ENCODE results near the gene GPR152.

The GPR152 gene

DNA sequence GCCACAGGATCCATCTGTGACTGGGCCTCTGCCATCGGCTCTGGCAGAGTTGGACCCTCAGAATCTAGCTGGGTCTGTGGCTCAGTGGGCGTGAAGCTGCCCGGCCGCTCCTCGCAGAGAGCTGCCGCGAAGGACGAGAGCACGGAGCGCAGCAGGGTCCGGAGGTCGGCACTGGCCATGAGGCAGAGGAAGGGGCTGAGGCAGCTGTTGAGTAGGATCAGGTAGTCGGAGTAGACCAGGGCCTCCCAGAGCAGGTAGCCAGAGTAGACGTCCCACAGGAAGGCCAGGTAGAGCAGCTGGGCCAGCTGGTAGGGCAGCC lies 912 bp downstream of the GPR152 start:
- peak overlapping the region; percentile 86 for H2AK5ac ChIP-seq (ENCODE audit: low read depth, low read length)
- no peaks in the 10 kb centered on the region for H3K27me3 ChIP-seq (ENCODE audit: control insufficient read depth in 3 of 3, insufficient read depth in 3 of 3, low read depth in 1 of 3, low read length in 3 of 3)
- no peak overlapping the region for H3K14ac ChIP-seq (ENCODE audit: low read length)
- H3K4ac ChIP-seq (ENCODE audit: low read length), result no peak overlapping the region
- no peak overlapping the region for H2BK12ac ChIP-seq (ENCODE audit: low read length)
- no peak overlapping the region for H2BK5ac ChIP-seq (ENCODE audit: low read length)
- H4K8ac ChIP-seq (ENCODE audit: low read depth, low read length), result no peak overlapping the region
- peak overlapping the region; percentile 69 for H2AFZ ChIP-seq (ENCODE audit: low read length)
- no peak overlapping the region for H3K27ac ChIP-seq (replicated peaks; ENCODE audit: low read length)
- H3K4me3 ChIP-seq (ENCODE audit: low read length in 2 of 2), result no peak overlapping the region
- no peaks in the 10 kb centered on the region for H3K79me1 ChIP-seq (ENCODE audit: low read depth, low read length)
- H3K18ac ChIP-seq (ENCODE audit: low read length), result no peak overlapping the region
- H2BK120ac ChIP-seq (ENCODE audit: low read depth, low read length), result no peak overlapping the region
- no peak for DNase-seq (ENCODE audit: low spot score)
- H3K4me1 ChIP-seq (ENCODE audit: control insufficient read depth in 2 of 2, insufficient read depth in 1 of 2, low read depth in 1 of 2, low read length in 2 of 2), result peaks cover 5 to 15% of the 10 kb centered on the region in 2 donors
- H3K4me2 ChIP-seq (ENCODE audit: insufficient read depth, low read length, poor library complexity, severe bottlenecking), result no peak overlapping the region
- H2BK15ac ChIP-seq (ENCODE audit: low read length), result peak overlapping the region; percentile 72
- H3K36me3 ChIP-seq (replicated peaks in 1 of 2; ENCODE audit: control insufficient read depth in 2 of 2, insufficient read depth in 2 of 2, low read length in 2 of 2), result no peaks in the 10 kb centered on the region
- no peak overlapping the region for H3K9ac ChIP-seq (ENCODE audit: low read depth, low read length, poor library complexity)
- peak overlapping the region; percentile 52 for H3K23ac ChIP-seq (ENCODE audit: low read depth, low read length, poor library complexity)
- H4K91ac ChIP-seq (ENCODE audit: low read depth, low read length, poor library complexity), result no peak overlapping the region
- H3K9me3 ChIP-seq (replicated peaks in 1 of 2; ENCODE audit: control insufficient read depth in 2 of 2, insufficient read depth in 1 of 2, low read depth in 1 of 2, low read length in 2 of 2), result no peaks in the 10 kb centered on the region
- WGBS, 2 donors (ENCODE audit: extremely low coverage in 2 of 2, insufficient read length in 2 of 2, insufficient replicate concordance in 1 of 2), result no CpG with 5 or more reads among the region's 14 CpGs

DNA sequence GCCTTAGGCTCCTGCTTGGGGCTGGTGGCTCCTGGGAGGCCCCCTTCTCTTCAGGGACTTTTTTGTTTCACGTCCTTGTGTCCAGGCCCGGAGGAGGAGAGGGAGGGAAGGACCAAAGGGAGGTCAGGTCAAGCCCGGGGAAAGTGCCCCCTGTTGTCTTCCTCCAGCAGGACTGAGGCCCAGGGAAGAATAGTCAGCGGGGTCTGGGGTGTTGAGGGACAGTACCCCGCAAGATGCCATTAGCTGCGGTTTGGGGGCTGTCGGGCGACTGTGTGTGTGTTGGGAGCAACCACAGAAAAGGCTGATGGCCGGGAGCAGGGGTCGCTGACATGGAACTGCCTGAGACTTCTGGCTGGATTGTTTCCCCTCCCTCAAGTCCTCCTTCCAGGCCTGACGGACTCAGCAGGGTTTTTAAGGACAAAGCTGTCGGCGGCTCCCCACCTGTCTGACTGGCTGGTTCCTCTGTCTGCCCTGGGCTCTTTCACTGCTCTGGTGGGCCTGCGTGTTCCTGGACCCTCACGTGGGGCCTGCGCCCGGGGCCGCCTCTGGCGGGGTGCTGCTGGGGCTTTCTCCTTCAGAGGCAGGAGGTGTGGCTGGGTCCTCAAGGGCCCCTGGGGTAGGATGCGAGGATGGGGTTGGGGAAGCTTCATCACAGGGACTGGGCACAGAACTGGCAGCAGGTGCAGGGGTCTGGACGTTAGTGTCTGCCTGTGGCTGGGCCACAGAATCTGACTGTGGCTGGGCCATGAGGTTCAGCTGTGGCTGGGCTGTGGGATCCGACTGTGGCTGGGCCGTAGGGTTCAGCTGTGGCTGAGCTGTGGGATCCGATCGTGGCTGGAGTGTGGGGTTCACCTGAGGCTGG lies 1.5 kb downstream of the GPR152 start:
- Histone ChIP-seq H3K4ac (ENCODE audit: low read length) (no peak overlapping the region), H3K27ac (replicated peaks; ENCODE audit: low read length) (no peak overlapping the region), H3K36me3 (replicated peaks in 1 of 2; ENCODE audit: control insufficient read depth in 2 of 2, insufficient read depth in 2 of 2, low read length in 2 of 2) (no peaks in the 10 kb centered on the region), H3K9me3 (replicated peaks in 1 of 2; ENCODE audit: control insufficient read depth in 2 of 2, insufficient read depth in 1 of 2, low read depth in 1 of 2, low read length in 2 of 2) (no peaks in the 10 kb centered on the region), H2BK5ac (ENCODE audit: low read length) (no peak overlapping the region), H4K8ac (ENCODE audit: low read depth, low read length) (no peak overlapping the region), H2BK120ac (ENCODE audit: low read depth, low read length) (no peak overlapping the region), H3K23ac (ENCODE audit: low read depth, low read length, poor library complexity) (peak overlapping the region; percentile 52), H3K4me1 (ENCODE audit: control insufficient read depth in 2 of 2, insufficient read depth in 1 of 2, low read depth in 1 of 2, low read length in 2 of 2) (peaks cover 5 to 15% of the 10 kb centered on the region in 2 donors), H2AK5ac (ENCODE audit: low read depth, low read length) (peak overlapping the region; percentile 39), H3K27me3 (ENCODE audit: control insufficient read depth in 3 of 3, insufficient read depth in 3 of 3, low read depth in 1 of 3, low read length in 3 of 3) (no peaks in the 10 kb centered on the region), H3K18ac (ENCODE audit: low read length) (peak overlapping the region; percentile 5), H3K4me3 (ENCODE audit: low read length in 2 of 2) (no peak overlapping the region), H3K79me1 (ENCODE audit: low read depth, low read length) (no peaks in the 10 kb centered on the region), H3K4me2 (ENCODE audit: insufficient read depth, low read length, poor library complexity, severe bottlenecking) (no peak overlapping the region), H4K91ac (ENCODE audit: low read depth, low read length, poor library complexity) (no peak overlapping the region), H2BK15ac (ENCODE audit: low read length) (no peak overlapping the region), H2AFZ (ENCODE audit: low read length) (peak overlapping the region; percentile 69), H3K9ac (ENCODE audit: low read depth, low read length, poor library complexity) (no peak overlapping the region), H3K14ac (ENCODE audit: low read length) (no peak overlapping the region), H2BK12ac (ENCODE audit: low read length) (peak overlapping the region; percentile 7)
- no peak for DNase-seq (ENCODE audit: low spot score)
- no CpG with 5 or more reads among the region's 25 CpGs for WGBS, 2 donors (ENCODE audit: extremely low coverage in 2 of 2, insufficient read length in 2 of 2, insufficient replicate concordance in 1 of 2)

DNA sequence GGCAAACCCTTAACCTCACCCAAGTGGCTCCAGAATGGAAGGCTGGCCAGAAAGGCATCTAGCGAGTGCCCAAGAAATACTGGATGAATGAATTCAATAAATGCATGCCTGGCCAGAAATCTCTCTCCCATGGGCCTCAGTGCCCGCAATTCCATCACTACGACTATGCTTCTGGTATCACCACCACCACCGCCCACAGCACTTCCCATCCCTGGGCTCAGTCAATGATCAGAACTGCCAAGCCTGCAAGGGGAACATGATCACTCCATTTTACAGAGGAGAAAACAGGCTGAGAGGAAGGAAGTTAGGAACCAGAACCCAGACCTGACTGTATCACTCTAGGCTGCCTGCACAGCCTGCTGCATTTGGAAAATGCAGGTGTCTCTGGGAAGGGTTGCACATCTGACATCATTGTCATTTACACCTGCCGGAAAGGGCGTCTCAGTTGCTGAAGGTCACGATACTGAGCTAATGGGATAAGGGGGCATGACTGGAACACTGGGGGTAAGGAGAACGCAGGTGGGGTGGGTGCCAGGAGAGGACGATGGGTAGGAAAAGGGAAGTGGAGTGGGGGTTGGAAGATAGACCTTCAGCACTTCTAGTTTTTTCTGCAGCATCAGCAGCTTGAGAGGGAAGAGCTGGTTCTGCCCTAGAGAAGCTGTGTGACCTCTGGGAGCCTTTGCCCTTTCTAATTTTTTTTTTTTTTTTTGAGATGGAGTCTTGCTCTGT lies 3.2 kb downstream of the GPR152 start:
- no peak overlapping the region for H2BK15ac ChIP-seq (ENCODE audit: low read length)
- no CpG with 5 or more reads among the region's 9 CpGs for WGBS, 2 donors (ENCODE audit: extremely low coverage in 2 of 2, insufficient read length in 2 of 2, insufficient replicate concordance in 1 of 2)

GRCh38 chr11:67448220-67448609 lies 4.3 kb downstream of the GPR152 start:
- WGBS, 2 donors (ENCODE audit: extremely low coverage in 2 of 2, insufficient read length in 2 of 2, insufficient replicate concordance in 1 of 2), result no CpG with 5 or more reads among the region's 7 CpGs

More for the DNA sequence above, 3.2 kb downstream of the GPR152 start:
- Histone ChIP-seq H3K18ac (ENCODE audit: low read length) (no peak overlapping the region), H2BK5ac (ENCODE audit: low read length) (no peak overlapping the region), H3K27me3 (ENCODE audit: control insufficient read depth in 3 of 3, insufficient read depth in 3 of 3, low read depth in 1 of 3, low read length in 3 of 3) (no peaks in the 10 kb centered on the region), H3K27ac (replicated peaks; ENCODE audit: low read length) (no peak overlapping the region), H3K4me3 (ENCODE audit: low read length in 2 of 2) (no peak overlapping the region), H3K36me3 (replicated peaks in 1 of 2; ENCODE audit: control insufficient read depth in 2 of 2, insufficient read depth in 2 of 2, low read length in 2 of 2) (no peaks in the 10 kb centered on the region), H3K9ac (ENCODE audit: low read depth, low read length, poor library complexity) (peak overlapping the region; percentile 78), H3K4me2 (ENCODE audit: insufficient read depth, low read length, poor library complexity, severe bottlenecking) (no peak overlapping the region), H3K79me1 (ENCODE audit: low read depth, low read length) (no peaks in the 10 kb centered on the region), H2AFZ (ENCODE audit: low read length) (no peak overlapping the region), H3K14ac (ENCODE audit: low read length) (no peak overlapping the region), H4K91ac (ENCODE audit: low read depth, low read length, poor library complexity) (no peak overlapping the region), H3K4ac (ENCODE audit: low read length) (no peak overlapping the region), H3K4me1 (ENCODE audit: control insufficient read depth in 2 of 2, insufficient read depth in 1 of 2, low read depth in 1 of 2, low read length in 2 of 2) (peaks cover 5 to 15% of the 10 kb centered on the region in 2 donors), H2AK5ac (ENCODE audit: low read depth, low read length) (peak overlapping the region; percentile 8), H2BK12ac (ENCODE audit: low read length) (no peak overlapping the region), H2BK120ac (ENCODE audit: low read depth, low read length) (no peak overlapping the region), H4K8ac (ENCODE audit: low read depth, low read length) (no peak overlapping the region), H3K23ac (ENCODE audit: low read depth, low read length, poor library complexity) (no peak overlapping the region), H3K9me3 (replicated peaks in 1 of 2; ENCODE audit: control insufficient read depth in 2 of 2, insufficient read depth in 1 of 2, low read depth in 1 of 2, low read length in 2 of 2) (no peaks in the 10 kb centered on the region)
- DNase-seq (ENCODE audit: low spot score), result no peak

More at GRCh38 chr11:67448220-67448609, 4.3 kb downstream of the GPR152 start:
- H3K14ac ChIP-seq (ENCODE audit: low read length), result no peak overlapping the region
- H3K18ac ChIP-seq (ENCODE audit: low read length), result no peak overlapping the region
- H3K23ac ChIP-seq (ENCODE audit: low read depth, low read length, poor library complexity), result no peak overlapping the region
- no peaks in the 10 kb centered on the region for H3K36me3 ChIP-seq (replicated peaks in 1 of 2; ENCODE audit: control insufficient read depth in 2 of 2, insufficient read depth in 2 of 2, low read length in 2 of 2)
- peak overlapping the region; percentile 72 for H2AK5ac ChIP-seq (ENCODE audit: low read depth, low read length)
- no peaks in the 10 kb centered on the region for H3K27me3 ChIP-seq (ENCODE audit: control insufficient read depth in 3 of 3, insufficient read depth in 3 of 3, low read depth in 1 of 3, low read length in 3 of 3)
- no peak overlapping the region for H3K4me3 ChIP-seq (ENCODE audit: low read length in 2 of 2)
- no peak overlapping the region for H4K91ac ChIP-seq (ENCODE audit: low read depth, low read length, poor library complexity)
- no peak overlapping the region for H3K4me2 ChIP-seq (ENCODE audit: insufficient read depth, low read length, poor library complexity, severe bottlenecking)
- no peak overlapping the region for H4K8ac ChIP-seq (ENCODE audit: low read depth, low read length)
- H3K9ac ChIP-seq (ENCODE audit: low read depth, low read length, poor library complexity), result no peak overlapping the region
- no peak for DNase-seq (ENCODE audit: low spot score)
- no peak overlapping the region for H2BK5ac ChIP-seq (ENCODE audit: low read length)
- no peak overlapping the region for H2AFZ ChIP-seq (ENCODE audit: low read length)
- H2BK15ac ChIP-seq (ENCODE audit: low read length), result no peak overlapping the region
- H2BK120ac ChIP-seq (ENCODE audit: low read depth, low read length), result no peak overlapping the region
- H2BK12ac ChIP-seq (ENCODE audit: low read length), result no peak overlapping the region
- no peaks in the 10 kb centered on the region for H3K9me3 ChIP-seq (replicated peaks in 1 of 2; ENCODE audit: control insufficient read depth in 2 of 2, insufficient read depth in 1 of 2, low read depth in 1 of 2, low read length in 2 of 2)
- H3K79me1 ChIP-seq (ENCODE audit: low read depth, low read length), result no peaks in the 10 kb centered on the region
- H3K4ac ChIP-seq (ENCODE audit: low read length), result no peak overlapping the region
- H3K4me1 ChIP-seq (ENCODE audit: control insufficient read depth in 2 of 2, insufficient read depth in 1 of 2, low read depth in 1 of 2, low read length in 2 of 2), result peaks cover 5 to 15% of the 10 kb centered on the region in 2 donors
- no peak overlapping the region for H3K27ac ChIP-seq (replicated peaks; ENCODE audit: low read length)
